ENCODE measurements around the gene SPESP1.

DNA sequence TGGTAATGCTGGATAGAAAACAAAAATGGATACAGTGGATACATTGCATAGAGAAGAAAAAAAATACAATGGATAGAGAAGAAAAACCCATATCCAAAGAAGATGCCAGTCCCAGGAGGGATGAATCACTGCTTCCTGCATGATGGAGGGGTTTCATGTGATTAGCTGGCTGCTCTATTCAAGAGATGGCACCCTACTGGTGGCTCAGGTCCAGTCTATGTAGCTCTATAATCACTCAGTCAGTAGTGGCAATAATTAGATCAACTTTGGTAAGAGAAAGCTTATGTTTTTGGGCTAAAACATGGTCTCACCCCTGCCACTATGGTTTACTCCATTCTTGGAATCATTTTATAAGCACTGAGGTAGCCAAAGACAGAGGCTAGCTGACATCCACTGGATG is 50.5 kb downstream of the SPESP1 start:
- TF ChIP-seq, protein P1, sequence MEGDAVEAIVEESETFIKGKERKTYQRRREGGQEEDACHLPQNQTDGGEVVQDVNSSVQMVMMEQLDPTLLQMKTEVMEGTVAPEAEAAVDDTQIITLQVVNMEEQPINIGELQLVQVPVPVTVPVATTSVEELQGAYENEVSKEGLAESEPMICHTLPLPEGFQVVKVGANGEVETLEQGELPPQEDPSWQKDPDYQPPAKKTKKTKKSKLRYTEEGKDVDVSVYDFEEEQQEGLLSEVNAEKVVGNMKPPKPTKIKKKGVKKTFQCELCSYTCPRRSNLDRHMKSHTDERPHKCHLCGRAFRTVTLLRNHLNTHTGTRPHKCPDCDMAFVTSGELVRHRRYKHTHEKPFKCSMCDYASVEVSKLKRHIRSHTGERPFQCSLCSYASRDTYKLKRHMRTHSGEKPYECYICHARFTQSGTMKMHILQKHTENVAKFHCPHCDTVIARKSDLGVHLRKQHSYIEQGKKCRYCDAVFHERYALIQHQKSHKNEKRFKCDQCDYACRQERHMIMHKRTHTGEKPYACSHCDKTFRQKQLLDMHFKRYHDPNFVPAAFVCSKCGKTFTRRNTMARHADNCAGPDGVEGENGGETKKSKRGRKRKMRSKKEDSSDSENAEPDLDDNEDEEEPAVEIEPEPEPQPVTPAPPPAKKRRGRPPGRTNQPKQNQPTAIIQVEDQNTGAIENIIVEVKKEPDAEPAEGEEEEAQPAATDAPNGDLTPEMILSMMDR (IDR thresholded peaks at IDR 0.05): no peak
- no peak for TF ChIP-seq POLR2A (IDR thresholded peaks at IDR 0.05)

All from esophagus squamous epithelium (tissue), 4 donors.